Upper lobe of right lung (tissue), 1 donor: ENCODE data around the gene TMEM140. TPM values are rescaled to one million over a fixed set of nuclear protein-coding genes. Genes with fewer than 3 reads are reported as not detected.

Source experiments
- ATAC-seq: fragments of 200-7000 bp; cut with Tn5 transposase; one replicate; pipeline ENCODE4 v1.9.1; 2020; ENCODE audit warnings: mild to moderate bottlenecking, moderate library complexity
- DNase-seq: peaks from one replicate; pipeline ENCODE4 v3.0.0-alpha.2; 2020
- H3K27ac ChIP-seq: fragments of 200-600 bp; one replicate; pipeline ENCODE4 v1.8.0; 2022
- H3K27me3 ChIP-seq: fragments of 200-600 bp; one replicate; pipeline ENCODE4 v1.8.0; 2022; ENCODE audit warnings: mild to moderate bottlenecking
- H3K36me3 ChIP-seq: fragments of 200-600 bp; one replicate; pipeline ENCODE4 v1.8.0; 2022
- H3K4me1 ChIP-seq: fragments of 200-600 bp; one replicate; pipeline ENCODE4 v1.8.0; 2022
- H3K4me3 ChIP-seq: fragments of 200-600 bp; one replicate; pipeline ENCODE4 v1.8.0; 2022; ENCODE audit warnings: mild to moderate bottlenecking
- H3K9me3 ChIP-seq: fragments of 200-600 bp; one replicate; pipeline ENCODE4 v1.8.0; 2022
- intact Hi-C: fragments of 100-400 bp; cut with DNase I; formaldehyde crosslinking; loops from one replicate; pipeline ENCODE4 v1.11.0; 2022
- total RNA-seq: library from RNA; stranded (reverse); fragmentation: NEBNext Ultra II Directional; extraction: Animal tissue kit (Norgen Biotek cat#: 25700); gene quantifications from one replicate; pipeline ENCODE4 v1.2.1, GENCODE V29; 2021
- TF ChIP-seq, protein P1 (sequence below): fragments of 200-600 bp; IDR thresholded peaks from one replicate; pipeline ENCODE4 v1.8.0; 2022; ENCODE audit warnings: antibody characterized with exemption
- donor health status: DM: no; HTN: yes; CAD: no; lungs with severe emphysema.

Gene TMEM140
- total RNA-seq, 1 donor from 2014 or later, result 31.2 TPM

- Histone ChIP-seq H3K27me3 (no peaks in the 10 kb centered on the region), H3K9me3 (peaks cover 7% of the 10 kb centered on the region), H3K4me3 (no peak overlapping the region), H3K36me3 (no peaks in the 10 kb centered on the region), H3K4me1 (no peaks in the 10 kb centered on the region), H3K27ac (no peak overlapping the region)
- TF ChIP-seq, protein P1, sequence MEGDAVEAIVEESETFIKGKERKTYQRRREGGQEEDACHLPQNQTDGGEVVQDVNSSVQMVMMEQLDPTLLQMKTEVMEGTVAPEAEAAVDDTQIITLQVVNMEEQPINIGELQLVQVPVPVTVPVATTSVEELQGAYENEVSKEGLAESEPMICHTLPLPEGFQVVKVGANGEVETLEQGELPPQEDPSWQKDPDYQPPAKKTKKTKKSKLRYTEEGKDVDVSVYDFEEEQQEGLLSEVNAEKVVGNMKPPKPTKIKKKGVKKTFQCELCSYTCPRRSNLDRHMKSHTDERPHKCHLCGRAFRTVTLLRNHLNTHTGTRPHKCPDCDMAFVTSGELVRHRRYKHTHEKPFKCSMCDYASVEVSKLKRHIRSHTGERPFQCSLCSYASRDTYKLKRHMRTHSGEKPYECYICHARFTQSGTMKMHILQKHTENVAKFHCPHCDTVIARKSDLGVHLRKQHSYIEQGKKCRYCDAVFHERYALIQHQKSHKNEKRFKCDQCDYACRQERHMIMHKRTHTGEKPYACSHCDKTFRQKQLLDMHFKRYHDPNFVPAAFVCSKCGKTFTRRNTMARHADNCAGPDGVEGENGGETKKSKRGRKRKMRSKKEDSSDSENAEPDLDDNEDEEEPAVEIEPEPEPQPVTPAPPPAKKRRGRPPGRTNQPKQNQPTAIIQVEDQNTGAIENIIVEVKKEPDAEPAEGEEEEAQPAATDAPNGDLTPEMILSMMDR, result no peak
- intact Hi-C loops, result no loop called here
- ATAC-seq, result no peak
- no peak for DNase-seq
These were observed 18.9 kb upstream of the TMEM140 start for GRCh38 chr7:135128931-135129330.

- DNase-seq (no peak), ATAC-seq (no peak)
- intact Hi-C loops, result no loop called here
- Histone ChIP-seq H3K4me1 (no peaks in the 10 kb centered on the region), H3K36me3 (no peaks in the 10 kb centered on the region), H3K4me3 (no peak overlapping the region), H3K27me3 (no peaks in the 10 kb centered on the region), H3K27ac (no peak overlapping the region), H3K9me3 (peaks cover 7% of the 10 kb centered on the region)
- TF ChIP-seq, protein P1, result no peak
These were observed 18.3 kb upstream of the TMEM140 start for GRCh38 chr7:135129579-135129978.

DNA sequence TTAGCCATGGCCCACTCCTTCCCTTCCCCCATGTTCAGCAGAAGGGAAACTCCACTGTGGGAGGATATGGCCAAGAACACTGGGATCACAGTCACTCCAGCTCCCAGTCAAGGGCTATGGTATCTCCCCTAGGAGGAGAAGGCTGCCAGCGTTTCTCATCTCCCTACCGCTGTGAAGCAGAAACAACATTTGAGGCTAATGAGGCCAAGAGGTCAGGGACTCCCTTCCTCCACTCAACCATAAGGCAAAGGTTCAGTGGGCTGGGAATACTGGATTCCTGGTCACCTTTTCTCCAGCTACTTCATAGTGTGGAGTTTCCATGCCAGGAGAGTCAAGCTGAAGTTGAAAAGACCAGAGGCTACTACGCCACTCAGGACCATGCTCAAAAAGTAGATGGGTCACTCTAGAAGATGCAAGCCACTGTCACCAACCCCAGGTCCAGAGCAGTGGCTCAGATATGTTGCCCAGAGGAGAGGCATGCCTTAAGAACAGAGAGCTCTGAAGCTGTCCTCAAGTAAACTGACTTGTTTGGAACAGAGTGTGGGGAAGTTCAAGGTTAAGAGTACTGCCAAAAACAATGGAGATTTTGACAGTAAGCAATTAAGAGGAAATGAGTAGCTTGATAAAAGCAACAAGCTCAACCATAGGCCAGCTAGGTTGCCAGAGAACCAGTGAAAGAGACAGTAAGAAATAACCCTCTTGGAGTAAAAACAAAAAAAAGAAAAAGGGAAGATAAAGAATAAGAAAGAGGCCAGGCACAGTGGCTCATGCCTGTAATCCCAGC, 3.8 kb upstream of the TMEM140 start:
- Histone ChIP-seq H3K4me1 (peaks cover 21% of the 10 kb centered on the region), H3K27ac (no peak overlapping the region), H3K36me3 (no peaks in the 10 kb centered on the region), H3K4me3 (no peak overlapping the region), H3K27me3 (no peaks in the 10 kb centered on the region), H3K9me3 (no peaks in the 10 kb centered on the region)
- intact Hi-C loops, result no loop called here
- ATAC-seq (no peak), DNase-seq (no peak)
- TF ChIP-seq, protein P1, result no peak

GRCh38 chr7:135147341-135147898, 452 bp upstream of the TMEM140 start:
- intact Hi-C loops, result no loop called here
- ATAC-seq (peak; percentile 41), DNase-seq (no peak)
- H3K27ac ChIP-seq, result peak overlapping the region; percentile 96
- no peaks in the 10 kb centered on the region for H3K9me3 ChIP-seq
- H3K27me3 ChIP-seq, result no peaks in the 10 kb centered on the region
- H3K36me3 ChIP-seq, result no peaks in the 10 kb centered on the region
- peak overlapping the region; percentile 61 for H3K4me3 ChIP-seq
- TF ChIP-seq, protein P1, result no peak
- peaks cover 43% of the 10 kb centered on the region for H3K4me1 ChIP-seq

GRCh38 chr7:135150072-135150782, 2.4 kb downstream of the TMEM140 start:
- Histone ChIP-seq H3K27me3 (no peaks in the 10 kb centered on the region), H3K36me3 (no peaks in the 10 kb centered on the region), H3K27ac (peak overlapping the region; percentile 96), H3K4me3 (peak overlapping the region; percentile 61), H3K9me3 (no peaks in the 10 kb centered on the region), H3K4me1 (peaks cover 43% of the 10 kb centered on the region)
- intact Hi-C loops, result no loop called here
- TF ChIP-seq, protein P1, result no peak
- DNase-seq, result no peak
- ATAC-seq, result peak; percentile 26
